ENCODE data around the gene CCDC68.
"Not testable (repeated sequence)": the region's sequence is repeated elsewhere in the genome, so short reads cannot be mapped to it uniquely, and the experiment has no call there.

Gene CCDC68, protein sequence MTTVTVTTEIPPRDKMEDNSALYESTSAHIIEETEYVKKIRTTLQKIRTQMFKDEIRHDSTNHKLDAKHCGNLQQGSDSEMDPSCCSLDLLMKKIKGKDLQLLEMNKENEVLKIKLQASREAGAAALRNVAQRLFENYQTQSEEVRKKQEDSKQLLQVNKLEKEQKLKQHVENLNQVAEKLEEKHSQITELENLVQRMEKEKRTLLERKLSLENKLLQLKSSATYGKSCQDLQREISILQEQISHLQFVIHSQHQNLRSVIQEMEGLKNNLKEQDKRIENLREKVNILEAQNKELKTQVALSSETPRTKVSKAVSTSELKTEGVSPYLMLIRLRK
- total RNA-seq = 0 reads per million in 3 experiments

DNA sequence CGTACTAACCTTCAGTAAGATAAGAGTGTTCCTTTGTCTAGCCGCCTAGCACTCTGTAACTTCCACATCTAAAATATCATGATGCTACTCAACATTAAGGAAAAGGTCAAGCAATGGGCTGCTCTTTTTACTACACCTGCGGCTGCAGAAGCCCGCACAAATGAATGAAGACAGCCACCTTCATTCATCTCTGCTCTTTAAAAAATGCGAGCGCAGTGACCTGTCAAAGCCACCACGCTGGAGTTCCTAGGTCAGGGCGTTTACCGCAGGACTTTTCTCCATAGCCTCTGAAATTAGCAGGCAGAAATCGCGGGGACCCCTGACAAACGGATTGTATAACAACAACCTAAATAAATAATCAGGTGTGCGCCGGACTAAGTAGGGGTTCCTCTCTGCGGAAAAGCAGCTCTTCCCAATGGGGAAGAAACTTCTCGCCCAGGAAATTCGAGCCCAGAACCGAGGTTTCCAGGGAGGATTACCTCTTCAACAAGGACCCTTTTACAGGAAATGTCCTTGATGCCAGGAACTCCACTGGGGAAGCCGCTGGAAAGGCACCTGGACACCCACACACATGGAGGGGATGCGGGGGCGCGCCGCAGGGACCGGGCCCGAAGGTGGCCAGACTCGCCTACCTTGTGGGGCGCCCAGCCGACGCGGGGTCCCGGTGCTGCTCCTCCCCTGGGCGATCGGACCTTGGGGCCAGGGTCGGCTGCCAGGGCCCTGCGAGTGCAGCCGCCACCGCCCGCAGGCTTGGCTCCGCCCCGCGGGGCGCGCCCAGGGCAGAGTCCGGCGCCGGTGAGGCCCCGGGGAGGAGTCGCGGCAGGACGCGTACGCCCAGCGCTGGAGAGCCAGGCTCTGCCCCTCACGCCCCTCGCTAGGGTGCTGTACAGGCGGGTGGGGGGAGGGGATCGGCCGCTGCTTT is at the start of gene CCDC68:
TSS of gene CCDC68 (minus strand) at position 758 of the 922 bp plus-strand sequence. CDS start 16,670 bp downstream, outside the sequence.
- DNase-seq = no peak

DNA sequence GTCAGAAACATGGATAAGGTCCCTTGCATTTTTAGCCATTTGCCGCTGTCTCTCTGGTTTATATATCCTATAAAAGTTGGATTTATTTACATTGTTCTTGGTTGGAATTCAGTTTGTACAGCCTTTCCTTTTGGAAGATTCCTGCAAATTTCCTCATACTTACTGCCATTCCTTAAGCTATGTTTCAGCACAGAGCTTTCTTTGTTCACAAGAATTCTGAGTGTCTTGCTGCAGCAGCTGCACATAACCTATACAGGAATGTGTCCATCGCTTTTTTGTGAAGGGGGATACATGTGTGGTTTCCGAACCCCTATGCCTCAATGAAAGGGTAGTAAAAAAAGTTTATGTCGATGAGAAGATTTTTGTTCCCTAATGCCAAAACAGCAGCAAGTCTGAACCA is 48.3 kb upstream of the CCDC68 start:
- DNase-seq = no peak

DNA sequence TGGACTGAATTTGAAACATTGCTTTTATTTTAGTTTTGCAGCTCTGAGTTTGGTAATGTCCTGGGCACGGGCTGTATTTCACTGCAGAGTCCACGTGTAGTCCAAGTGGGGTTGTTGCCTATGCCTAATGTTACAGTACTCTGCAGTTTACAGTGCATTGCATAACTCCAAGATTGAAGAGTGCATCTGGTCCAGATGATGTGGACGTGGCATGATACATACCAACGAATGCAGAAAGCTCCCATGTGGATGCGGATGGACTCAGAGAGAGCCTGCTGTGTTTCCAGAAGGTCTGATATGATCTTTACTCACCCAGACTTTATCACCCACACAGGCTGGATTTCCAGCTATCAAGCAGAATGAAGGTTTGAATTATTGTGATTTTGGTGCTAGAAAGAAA is 44.4 kb upstream of the CCDC68 start:
- DNase-seq = no peak

DNA sequence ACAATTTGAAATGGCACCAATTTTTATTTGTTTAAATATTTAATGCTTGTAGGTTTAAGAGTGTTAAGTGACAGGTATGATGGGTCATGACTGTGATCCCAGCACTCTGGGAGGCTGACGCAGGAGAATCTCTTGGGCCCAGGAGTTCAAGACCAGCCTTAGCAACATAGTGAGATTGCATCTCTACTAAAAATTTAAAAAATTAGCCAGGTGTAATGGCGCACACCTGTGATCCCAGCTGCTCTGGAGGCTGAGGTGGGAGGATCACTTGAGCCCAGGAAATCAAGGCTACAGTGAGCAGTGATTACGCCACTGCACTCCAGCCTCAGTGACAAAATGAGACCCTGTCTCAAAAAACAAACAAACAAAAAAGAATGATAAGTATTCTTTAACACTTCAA is 43.0 kb upstream of the CCDC68 start:
- no peak for DNase-seq

DNA sequence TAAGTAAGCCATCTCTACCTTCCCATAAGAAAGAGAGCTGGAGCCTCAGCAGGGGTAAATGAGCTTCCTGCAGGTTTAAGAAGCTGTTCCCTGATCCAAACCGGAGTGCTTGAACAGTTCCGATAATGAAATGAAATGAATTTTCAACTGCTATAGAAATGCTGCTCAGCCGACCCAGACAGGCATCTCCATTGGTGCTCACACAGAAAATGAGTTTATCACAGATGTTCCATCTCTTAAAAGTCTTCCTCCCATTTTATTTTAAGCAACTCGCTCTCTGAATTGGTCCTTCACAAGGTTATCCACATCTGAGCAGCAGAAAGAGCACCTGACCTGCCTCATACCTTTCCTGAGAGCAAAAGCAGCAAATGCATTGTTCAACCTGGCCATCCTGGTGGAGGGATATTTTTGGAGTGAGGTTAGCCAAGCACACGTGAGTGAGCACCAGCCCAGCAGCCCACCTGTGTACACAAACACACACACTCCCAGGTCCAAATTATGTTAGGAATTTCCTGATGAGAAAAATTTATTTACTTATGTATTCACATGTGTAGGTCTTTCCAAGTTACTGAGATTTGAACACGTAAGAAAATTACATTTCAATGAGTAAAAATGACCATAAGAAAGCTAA is 42.2 kb upstream of the CCDC68 start:
- no peak for DNase-seq

DNA sequence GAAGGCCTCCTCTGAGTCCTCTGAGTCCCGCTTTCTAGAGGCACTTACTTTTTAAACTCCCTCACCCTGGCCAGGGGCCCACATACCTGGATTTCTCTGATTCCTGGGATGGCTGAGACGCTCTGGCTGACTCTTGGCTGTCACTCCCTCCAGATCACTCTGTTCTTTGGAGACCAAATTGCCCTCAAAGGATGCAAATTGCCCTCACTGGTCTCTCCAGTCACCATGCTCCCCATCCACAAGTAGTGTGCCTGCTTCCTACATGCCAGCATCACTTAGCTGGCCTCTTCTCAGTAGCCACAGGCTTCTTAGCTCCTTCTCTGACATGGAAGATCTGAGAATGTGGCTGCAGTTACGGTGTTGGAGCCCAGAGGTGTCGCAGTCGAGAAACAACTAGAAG is 41.3 kb upstream of the CCDC68 start:
- DNase-seq = no peak

DNA sequence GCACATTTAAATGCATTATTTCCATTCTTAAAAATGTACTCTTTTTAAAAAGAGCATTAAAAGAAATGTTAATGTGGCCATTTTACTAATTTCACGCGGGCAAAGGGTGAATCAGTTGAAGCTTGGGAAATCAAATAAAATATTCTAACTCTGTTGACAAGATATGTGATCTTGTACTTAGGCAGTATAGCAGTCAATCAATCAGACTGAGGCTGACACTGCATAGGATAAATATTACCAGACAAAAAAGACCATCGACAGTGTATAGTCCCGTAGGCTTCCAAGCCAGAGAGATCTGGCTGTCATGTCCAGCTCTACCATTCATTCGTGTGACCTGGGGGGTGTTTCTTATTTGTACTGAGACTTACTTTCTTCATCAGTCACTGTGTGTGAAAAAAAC is 39.8 kb upstream of the CCDC68 start:
- DNase-seq = no peak

DNA sequence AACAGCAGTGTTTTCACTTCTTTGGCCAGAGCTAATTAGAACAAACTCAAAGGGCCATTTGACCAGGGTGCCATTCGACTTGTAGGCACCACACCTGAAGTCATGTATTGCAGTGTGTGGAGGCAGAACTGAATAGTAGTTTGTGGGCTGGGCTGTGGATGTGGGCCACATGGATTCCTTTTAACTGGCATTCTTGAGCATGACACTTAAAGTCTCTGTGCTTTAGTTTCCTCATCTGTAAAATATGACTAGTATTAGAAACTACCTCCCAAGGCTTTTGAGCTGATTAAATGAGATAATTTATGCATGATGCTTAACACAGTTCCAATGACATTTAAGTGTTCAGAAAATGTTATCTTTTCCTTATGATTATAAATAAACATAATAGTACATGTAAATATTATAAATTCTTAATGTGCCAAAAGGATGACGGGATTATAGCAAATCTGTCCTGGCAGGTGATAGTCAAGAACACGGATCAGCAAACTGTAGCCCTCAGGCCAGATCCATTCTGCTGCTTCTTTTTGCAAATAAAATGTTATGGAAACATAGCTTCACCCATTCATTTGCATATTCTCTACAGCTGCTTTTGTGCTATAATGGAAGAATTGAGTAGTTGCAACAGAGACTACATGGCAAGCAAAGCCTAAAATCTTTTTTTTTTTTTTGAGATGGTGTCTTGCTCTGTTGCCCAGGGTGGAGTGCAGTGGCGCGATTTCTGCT is 36.3 kb upstream of the CCDC68 start:
- no peak for DNase-seq

DNA sequence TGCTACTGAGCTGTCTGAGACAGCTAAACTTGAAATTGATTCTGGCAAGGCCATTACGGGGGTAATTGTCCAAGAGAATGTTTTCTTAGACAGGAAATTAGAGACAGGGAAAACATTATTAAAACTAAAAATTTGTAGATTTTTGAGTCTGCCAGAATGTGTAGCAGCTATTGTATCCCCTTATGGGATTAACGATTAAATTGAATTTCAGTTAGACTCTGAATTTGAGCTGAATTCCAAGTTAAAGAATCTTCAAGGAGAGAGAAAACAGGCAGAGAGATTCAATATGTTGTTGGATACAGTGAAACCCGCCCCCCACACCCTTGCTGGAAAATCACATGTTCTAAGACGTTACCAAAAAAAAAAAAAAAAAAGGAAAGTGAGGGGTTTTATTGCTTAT is 32.7 kb upstream of the CCDC68 start:
- no peak for DNase-seq

DNA sequence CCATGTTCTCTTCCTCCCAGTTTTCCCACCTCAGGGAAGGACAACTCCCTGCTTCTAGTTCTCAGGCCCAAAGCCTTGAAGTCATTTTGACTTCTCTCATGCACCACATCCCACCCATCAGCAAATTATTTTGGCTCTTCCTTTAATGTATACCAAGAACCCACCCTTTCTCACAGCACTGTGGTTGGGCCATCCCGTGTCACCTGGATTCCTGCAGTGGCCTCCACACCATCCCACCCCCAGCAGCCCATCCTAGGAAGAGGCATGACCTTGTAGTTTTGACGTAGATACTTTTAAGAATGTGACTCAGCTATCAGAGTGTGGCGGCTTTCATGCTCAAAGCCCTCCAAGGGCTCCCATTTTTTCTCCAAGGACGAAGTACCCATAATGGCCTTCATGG is 25.6 kb upstream of the CCDC68 start:
- no peak for DNase-seq

DNA sequence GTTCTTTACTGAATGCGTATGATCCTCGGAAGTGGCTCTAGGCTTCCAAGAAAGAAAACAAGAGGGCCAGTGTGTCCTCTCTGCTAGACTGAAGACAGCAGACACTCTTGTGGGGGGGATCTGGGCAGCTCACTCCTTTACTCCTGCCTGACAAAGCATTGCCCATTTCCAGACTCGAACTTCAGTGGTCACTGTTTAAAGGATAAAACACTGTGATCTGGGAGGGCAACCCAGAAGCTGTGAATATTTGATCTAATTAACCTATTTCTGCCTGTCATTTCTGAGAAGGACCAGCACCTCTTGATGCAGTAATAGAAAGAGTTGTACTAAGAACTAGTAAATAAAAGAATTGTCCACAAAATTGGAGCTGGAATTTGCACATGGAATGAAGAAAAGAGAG is 24.5 kb upstream of the CCDC68 start:
- no peak for DNase-seq

DNA sequence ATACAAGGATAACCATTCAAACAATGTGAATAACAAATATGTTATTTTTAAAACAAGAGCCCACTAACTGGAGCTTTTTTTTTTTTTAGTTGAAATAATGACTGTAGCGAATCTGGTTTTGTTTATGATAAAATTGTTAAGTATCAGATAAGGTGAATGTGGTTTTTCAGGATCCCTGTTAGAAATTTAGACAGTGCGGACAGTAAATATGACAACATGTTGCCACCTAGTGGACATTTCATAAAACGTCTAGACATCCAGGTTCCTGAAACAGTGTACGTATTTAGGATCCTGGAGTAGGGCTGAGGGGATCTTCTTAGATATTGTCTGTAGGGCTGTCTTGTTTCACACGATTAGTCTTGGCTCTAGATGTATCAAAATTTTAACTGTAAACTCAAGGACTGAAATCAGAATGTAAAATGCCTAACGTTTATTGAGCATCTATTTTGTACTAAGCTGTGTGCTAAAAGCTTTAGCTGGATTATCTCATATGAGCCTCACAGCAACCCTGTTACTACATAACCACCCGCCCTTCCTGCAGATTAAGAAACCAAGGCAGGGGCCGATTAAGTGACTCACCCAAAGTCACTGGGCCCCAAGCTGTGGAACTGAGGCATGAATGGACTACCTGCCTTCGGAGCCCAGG is 23.9 kb upstream of the CCDC68 start:
- DNase-seq = peak; percentile 11

DNA sequence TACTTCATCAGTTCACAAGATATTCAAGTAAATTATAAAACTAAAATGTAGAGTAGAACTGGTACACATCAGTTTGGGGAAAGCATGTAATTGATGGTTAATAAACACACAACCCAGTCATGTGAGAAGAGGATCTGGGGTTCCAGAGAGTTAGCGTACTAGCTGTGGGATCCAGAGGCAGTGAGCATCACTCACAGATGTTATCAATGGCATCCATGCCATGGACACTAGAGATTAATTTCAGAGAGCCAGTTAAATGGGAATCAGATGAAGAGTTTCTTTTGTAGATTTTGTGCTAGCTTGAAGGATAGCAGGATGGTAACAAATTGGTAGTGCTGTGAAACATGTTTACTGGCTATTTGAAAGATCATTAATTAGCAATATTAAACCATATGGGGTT is 21.8 kb upstream of the CCDC68 start:
- no peak for DNase-seq

DNA sequence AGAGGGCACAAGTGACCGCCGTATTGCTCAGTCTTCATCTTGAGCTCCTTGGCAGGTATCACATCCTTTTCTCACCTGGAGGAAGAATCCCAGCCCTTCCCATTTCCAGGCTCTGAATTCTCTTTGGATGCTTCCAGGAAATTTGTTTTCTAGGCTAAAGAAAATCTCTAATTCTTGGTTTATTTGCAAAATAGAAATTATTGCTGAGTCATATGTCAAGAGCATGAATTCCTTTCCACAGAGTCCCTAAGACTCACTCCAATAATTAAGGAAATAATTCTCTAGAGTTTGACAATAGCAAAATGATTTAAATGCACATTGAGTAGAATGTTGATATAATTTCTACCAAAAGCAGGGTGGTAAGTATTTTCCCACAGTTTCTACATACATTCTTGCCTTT is 16.3 kb upstream of the CCDC68 start:
- no peak for DNase-seq

DNA sequence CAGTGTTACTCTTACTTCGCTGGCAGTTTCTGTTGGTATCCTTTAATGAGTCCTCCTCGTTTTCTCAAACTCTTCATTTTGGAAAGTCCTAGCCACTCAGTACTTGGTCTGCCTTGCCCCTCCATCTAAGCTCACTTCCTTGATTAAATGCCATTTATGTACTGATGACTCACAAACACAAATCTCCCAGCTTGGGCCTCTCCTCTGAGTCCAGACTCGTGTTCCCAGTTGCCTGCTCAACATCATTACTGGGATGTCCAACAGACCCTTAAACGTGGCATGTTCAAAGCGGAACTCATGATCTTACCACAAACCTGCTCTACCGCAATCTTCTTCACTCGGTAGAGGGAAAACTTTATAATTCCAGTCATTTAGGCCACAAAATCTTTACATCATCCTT is 13.8 kb upstream of the CCDC68 start:
- DNase-seq = no peak

DNA sequence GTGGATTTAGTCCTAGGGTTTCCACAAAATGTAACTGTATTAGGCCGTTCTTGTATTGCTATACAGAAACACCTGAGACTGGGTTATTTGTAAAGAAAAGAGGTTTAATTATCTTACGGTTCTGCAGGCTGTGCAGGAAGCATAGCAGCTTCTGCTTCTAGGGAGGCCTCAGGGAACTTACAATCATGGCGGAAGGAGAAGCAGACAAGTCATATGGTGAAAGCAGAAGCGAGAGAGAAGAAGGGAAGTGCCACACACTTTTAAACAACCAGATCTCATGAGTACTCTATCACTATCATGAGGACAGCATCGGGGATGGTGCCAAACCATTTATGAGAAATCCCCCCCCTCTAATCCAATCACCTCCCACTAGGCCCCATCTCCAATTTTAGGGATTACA is 9.5 kb upstream of the CCDC68 start:
- DNase-seq = no peak

DNA sequence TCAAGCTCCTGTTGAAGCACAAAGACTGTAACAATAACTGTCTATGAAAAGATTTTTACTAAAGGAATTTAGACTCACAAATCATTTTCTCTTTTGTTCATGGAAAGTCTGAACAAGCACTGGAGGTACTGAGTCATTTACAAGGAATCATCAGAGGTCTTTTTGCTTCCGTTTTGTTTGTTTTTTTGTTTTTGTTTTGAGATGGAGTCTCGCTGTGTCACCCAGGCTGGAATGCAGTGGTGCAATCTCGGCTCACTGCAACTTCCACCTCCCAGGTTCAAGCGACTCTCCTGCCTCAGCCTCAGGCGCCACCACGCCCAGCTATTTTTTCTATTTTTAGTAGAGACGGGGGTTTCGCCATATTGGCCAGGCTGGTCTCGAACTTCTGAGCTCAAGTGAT is 9.0 kb upstream of the CCDC68 start:
- DNase-seq = not testable (repeated sequence)

DNA sequence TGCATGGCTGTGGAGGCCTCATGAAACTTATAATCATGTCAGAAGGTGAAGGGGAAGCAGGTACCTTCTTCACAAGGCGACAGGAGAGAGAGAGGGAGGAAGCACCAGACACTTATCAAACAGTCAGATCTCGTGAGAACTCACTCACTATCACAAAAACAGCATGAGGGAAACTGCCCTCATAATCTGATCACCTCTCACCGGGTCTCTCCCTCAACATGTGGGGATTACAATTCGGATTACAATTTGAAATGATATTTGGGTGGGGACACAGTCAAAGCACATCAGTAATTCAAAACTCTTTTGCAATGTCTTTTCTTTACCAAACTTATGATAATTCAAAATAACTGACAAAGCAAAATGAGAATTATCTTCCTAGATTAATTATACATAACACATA is 8.5 kb upstream of the CCDC68 start:
- DNase-seq = no peak

DNA sequence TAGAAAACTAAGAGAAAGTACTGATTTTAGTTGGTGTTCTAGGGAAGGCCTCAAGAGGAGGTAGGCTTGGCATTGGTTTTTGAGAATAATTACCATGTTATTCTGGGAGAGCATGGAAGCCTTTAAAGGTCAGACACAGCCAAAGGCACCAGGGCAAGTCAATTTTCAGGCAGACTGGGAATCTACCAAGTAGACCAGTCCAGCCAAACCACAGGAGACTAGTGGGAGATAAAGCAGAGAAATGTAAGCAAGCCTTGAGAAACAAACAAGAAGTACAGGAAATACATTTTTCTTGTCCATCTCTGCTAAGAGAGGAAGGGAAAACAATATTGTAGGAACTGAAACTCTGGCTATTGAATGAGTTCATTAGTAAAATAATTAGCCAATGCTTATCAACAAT is 5.5 kb upstream of the CCDC68 start:
- no peak for DNase-seq

DNA sequence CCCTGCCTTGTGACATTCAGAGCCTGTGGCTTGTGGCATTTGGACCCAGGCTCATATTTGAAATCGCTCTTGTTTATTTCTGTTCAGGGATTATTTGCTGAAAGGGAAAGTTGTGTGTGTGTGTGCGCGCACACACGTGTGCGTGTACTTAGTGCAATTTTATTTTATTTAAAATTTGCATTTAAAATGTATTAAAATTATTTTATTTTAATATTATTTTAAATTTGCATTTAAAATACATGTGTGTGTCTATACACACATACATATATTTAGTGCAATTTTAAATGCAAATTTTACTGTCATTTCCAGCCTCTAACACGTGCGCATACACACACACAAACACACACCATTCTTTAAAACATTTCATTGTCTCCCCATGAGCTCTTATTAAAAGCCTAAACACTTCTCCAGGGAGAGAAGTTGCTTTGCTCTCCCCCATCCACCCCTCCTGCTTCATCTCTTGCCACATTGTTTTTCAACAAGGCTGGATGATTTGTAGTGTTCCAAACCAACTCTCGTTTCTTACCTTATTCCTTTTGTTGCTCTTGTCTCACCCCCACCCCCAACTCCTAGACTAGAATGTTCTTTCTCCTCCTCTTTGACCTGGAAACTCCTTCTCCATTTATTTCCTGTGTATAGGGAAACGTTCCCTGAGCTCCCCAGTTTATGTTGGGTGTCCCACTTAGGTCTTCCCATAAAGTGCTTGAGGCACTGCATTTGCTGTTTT is 3.8 kb upstream of the CCDC68 start:
- DNase-seq = no peak

DNA sequence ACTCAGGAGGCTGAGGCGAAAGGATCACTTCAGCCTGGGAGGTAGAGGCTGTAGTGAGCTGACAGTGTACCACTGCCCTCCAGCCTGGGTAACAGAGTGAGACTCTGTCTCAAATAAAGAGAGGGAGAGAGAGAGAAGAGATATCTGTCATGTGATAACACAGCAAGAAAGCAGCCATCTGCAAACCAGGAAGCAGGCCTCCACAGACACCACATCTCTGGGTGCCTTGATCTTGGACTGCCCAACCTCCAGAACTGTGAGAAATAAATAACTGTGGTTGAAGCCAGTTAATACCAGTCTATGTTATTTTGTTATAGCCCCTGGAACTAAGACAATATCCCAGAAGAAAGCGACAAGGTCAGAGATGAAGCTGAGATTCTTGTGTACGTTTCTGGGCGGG is 2.6 kb upstream of the CCDC68 start:
- no peak for DNase-seq

DNA sequence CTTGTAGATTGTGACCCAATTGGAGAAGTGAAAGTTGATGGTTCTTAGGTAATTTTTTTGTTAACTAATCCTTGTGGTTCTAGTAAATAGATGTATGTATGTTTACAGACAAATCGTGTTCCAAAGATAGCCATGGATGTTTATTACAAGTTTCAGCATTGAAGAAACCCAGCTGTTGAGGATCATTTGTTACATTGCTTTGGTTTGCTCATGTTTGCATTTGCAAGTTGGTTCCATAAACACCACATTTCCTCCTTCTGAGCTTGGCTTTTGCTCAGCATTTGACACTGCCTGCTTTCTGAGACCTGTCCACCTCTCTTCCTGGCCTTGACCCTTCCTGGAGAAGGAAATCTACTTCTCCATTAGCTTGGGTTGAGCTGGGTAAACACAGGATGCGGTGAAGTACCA is 1.8 kb upstream of the CCDC68 start:
- no peak for DNase-seq

Measured in central memory CD4-positive, alpha-beta T cell (primary cell).